WTC11 (cell line): ENCODE results near the gene DPP8. TPM values are rescaled to one million over a fixed set of nuclear protein-coding genes. Genes with fewer than 3 reads are reported as not detected.

ENCODE experiments used
- ATAC-seq: fragments of 200-7000 bp; cut with Tn5 transposase; 2 replicates; pipeline ENCODE4 v1.10.0; 2021; ENCODE audit warnings: mild to moderate bottlenecking, moderate library complexity
- CTCF ChIA-PET: fragments of 300-600 bp; sonication (Branson Sonifier 250); formaldehyde crosslinking; loops from one replicate; lab custom pipeline; 2021; ENCODE audit warnings: antibody characterized with exemption; lab: Charles Lee
- POLR2A ChIA-PET: fragments of 350-600 bp; sonication (Branson Sonifier 250); formaldehyde crosslinking; loops from one replicate; lab custom pipeline; 2021; ENCODE audit warnings: antibody characterized with exemption; lab: Charles Lee
- DNase-seq: peaks from one replicate; pipeline ENCODE4 v3.0.0; 2021; ENCODE audit warnings: low spot score
- H3K27ac Mint-ChIP-seq: 2 replicates; pipeline ENCODE4 v1.8.0; 2021; ENCODE audit warnings: mixed read lengths
- H3K27me3 Mint-ChIP-seq: 2 replicates; pipeline ENCODE4 v1.8.0; 2021; ENCODE audit warnings: low read depth, mild to moderate bottlenecking, moderate library complexity, mixed read lengths
- H3K36me3 Mint-ChIP-seq: 2 replicates; pipeline ENCODE4 v1.8.0; 2021; ENCODE audit warnings: mixed read lengths
- H3K4me1 Mint-ChIP-seq: 2 replicates; pipeline ENCODE4 v1.8.0; 2022; ENCODE audit warnings: mixed read lengths
- H3K4me3 Mint-ChIP-seq: 2 replicates; pipeline ENCODE4 v1.8.0; 2021; ENCODE audit warnings: mild to moderate bottlenecking, moderate library complexity, mixed read lengths
- H3K9me3 Mint-ChIP-seq: 2 replicates; pipeline ENCODE4 v1.8.0; 2021; ENCODE audit warnings: mixed read lengths
- ELF4 ChIP-seq: sonication (generic); formaldehyde crosslinking; IDR thresholded peaks from 2 replicates; pipeline ENCODE4 v1.8.1; 2022; ENCODE audit warnings: low read depth, mild to moderate bottlenecking, moderate library complexity, missing genetic modification reagents
- EMX1 ChIP-seq: fragments of 250-450 bp; sonication (Bioruptor Pico); IDR thresholded peaks from 2 replicates; pipeline ENCODE4 v1.8.0; 2021; ENCODE audit warnings: mild to moderate bottlenecking
- ETV6 ChIP-seq: sonication (generic); formaldehyde crosslinking; IDR thresholded peaks from 2 replicates; pipeline ENCODE4 v1.8.1; 2022; ENCODE audit warnings: mild to moderate bottlenecking, missing genetic modification reagents
- FOXP1 ChIP-seq: sonication (generic); formaldehyde crosslinking; IDR thresholded peaks from 2 replicates; pipeline ENCODE4 v1.8.0; 2022; ENCODE audit warnings: missing genetic modification reagents, mild to moderate bottlenecking, moderate library complexity, borderline replicate concordance
- HMGA2 ChIP-seq: fragments of 250-450 bp; sonication (Bioruptor Pico); IDR thresholded peaks from 2 replicates; pipeline ENCODE4 v1.4.0; 2021; ENCODE audit warnings: mild to moderate bottlenecking, moderate library complexity
- JAZF1 ChIP-seq: fragments of 250-450 bp; sonication (Bioruptor Pico); IDR thresholded peaks from 2 replicates; pipeline ENCODE4 v1.9.0; 2021; ENCODE audit warnings: moderate library complexity, mild to moderate bottlenecking, inconsistent platforms
- NR1H2 ChIP-seq: sonication (generic); formaldehyde crosslinking; IDR thresholded peaks from 2 replicates; pipeline ENCODE4 v1.9.0; 2021; ENCODE audit warnings: mild to moderate bottlenecking, moderate library complexity, missing genetic modification reagents
- TCF7 ChIP-seq: sonication (generic); formaldehyde crosslinking; IDR thresholded peaks from 2 replicates; pipeline ENCODE4 v1.8.0; 2022; ENCODE audit warnings: mild to moderate bottlenecking, low read depth, missing genetic modification reagents, moderate library complexity
- TEAD1 ChIP-seq: sonication (generic); formaldehyde crosslinking; IDR thresholded peaks from 2 replicates; pipeline ENCODE4 v1.8.0; 2022; ENCODE audit warnings: mild to moderate bottlenecking, missing genetic modification reagents
- ZNF121 ChIP-seq: sonication (generic); formaldehyde crosslinking; IDR thresholded peaks from 2 replicates; pipeline ENCODE4 v1.8.0; 2023; ENCODE audit warnings: missing genetic modification reagents
- ZNF232 ChIP-seq: sonication (generic); formaldehyde crosslinking; IDR thresholded peaks from 2 replicates; pipeline ENCODE4 v1.8.0; 2022; ENCODE audit warnings: mild to moderate bottlenecking, missing genetic modification reagents
- ZNF416 ChIP-seq: fragments of 250-450 bp; sonication (Bioruptor Pico); IDR thresholded peaks from 2 replicates; pipeline ENCODE4 v1.9.0; 2021; ENCODE audit warnings: mild to moderate bottlenecking, inconsistent platforms
- ZNF423 ChIP-seq: fragments of 250-450 bp; sonication (Bioruptor Pico); IDR thresholded peaks from 2 replicates; pipeline ENCODE4 v2.1.2; 2022; ENCODE audit warnings: mild to moderate bottlenecking, moderate library complexity
- total RNA-seq: library from RNA; stranded (reverse); gene quantifications from 3 replicates; pipeline ENCODE4 v1.2.3, GENCODE V29; 2021
- TF ChIP-seq, protein P1 (sequence below): sonication (generic); formaldehyde crosslinking; IDR thresholded peaks from 2 replicates; pipeline ENCODE4 v1.8.1; 2023; ENCODE audit warnings: mild to moderate bottlenecking, missing genetic modification reagents, moderate library complexity
- TF ChIP-seq, protein P2 (sequence below): sonication (generic); formaldehyde crosslinking; IDR thresholded peaks from 2 replicates; pipeline ENCODE4 v1.8.1; 2022; ENCODE audit warnings: low read depth, missing genetic modification reagents, borderline replicate concordance
- TF ChIP-seq, protein P3 (sequence below): fragments of 200-600 bp; IDR thresholded peaks from 2 replicates; pipeline ENCODE4 v1.8.0; 2022; ENCODE audit warnings: antibody characterized with exemption
- TF ChIP-seq, protein P4 (sequence below): fragments of 250-450 bp; sonication (Bioruptor Pico); conservative IDR thresholded peaks from 2 replicates; pipeline ENCODE4 v1.9.0; 2021; ENCODE audit warnings: mild to moderate bottlenecking
- TF ChIP-seq, protein P5 (sequence below): sonication (generic); formaldehyde crosslinking; IDR thresholded peaks from 2 replicates; pipeline ENCODE4 v1.8.0; 2023; ENCODE audit warnings: missing genetic modification reagents, mild to moderate bottlenecking, borderline replicate concordance
- TF ChIP-seq, protein P6 (sequence below): sonication (generic); formaldehyde crosslinking; IDR thresholded peaks from 2 replicates; pipeline ENCODE4 v1.8.1; 2022; ENCODE audit warnings: mild to moderate bottlenecking, missing genetic modification reagents, moderate library complexity, borderline replicate concordance

The DPP8 gene
- total RNA-seq, 1 experiment from 2014 or later = 31.9 TPM

DNA sequence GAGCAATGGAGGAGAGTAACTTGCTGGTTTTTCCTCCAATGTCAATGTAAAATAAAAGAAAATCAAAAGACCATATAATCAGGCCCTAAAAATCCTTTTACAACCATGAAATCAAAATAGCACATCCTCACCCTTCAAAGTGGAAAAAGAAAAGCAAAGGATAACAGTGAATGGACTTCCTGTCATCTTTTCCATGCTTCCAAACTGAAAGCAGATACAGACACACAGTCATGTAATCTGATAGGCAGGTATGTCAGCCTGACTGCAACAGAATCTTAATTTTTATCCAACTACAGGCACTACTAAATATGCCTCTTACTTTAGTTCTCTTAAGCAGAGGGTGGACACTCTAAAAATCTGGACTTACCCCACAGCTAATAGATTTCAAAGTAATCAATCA, 66.9 kb downstream of the DPP8 start:
- POLR2A ChIA-PET = no interaction called here
- CTCF ChIA-PET = no interaction called here
- no peak overlapping the region for H3K27ac Mint-ChIP-seq
- no peaks in the 10 kb centered on the region for H3K27me3 Mint-ChIP-seq
- TF ChIP-seq, protein P1, sequence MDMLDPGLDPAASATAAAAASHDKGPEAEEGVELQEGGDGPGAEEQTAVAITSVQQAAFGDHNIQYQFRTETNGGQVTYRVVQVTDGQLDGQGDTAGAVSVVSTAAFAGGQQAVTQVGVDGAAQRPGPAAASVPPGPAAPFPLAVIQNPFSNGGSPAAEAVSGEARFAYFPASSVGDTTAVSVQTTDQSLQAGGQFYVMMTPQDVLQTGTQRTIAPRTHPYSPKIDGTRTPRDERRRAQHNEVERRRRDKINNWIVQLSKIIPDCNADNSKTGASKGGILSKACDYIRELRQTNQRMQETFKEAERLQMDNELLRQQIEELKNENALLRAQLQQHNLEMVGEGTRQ (CRISPR knock-in tag) = no peak
- TF ChIP-seq ELF4 (no peak), TCF7 (CRISPR knock-in tag) (no peak), ETV6 (CRISPR knock-in tag) (no peak), TEAD1 (CRISPR knock-in tag) (no peak), NR1H2 (CRISPR knock-in tag) (no peak)
- TF ChIP-seq, protein P2, sequence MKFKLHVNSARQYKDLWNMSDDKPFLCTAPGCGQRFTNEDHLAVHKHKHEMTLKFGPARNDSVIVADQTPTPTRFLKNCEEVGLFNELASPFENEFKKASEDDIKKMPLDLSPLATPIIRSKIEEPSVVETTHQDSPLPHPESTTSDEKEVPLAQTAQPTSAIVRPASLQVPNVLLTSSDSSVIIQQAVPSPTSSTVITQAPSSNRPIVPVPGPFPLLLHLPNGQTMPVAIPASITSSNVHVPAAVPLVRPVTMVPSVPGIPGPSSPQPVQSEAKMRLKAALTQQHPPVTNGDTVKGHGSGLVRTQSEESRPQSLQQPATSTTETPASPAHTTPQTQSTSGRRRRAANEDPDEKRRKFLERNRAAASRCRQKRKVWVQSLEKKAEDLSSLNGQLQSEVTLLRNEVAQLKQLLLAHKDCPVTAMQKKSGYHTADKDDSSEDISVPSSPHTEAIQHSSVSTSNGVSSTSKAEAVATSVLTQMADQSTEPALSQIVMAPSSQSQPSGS (CRISPR knock-in tag) = no peak
- H3K36me3 Mint-ChIP-seq = peaks cover 33% of the 10 kb centered on the region
- H3K4me3 Mint-ChIP-seq = no peak overlapping the region
- ATAC-seq (no peak), DNase-seq (no peak)
- H3K4me1 Mint-ChIP-seq = no peaks in the 10 kb centered on the region
- H3K9me3 Mint-ChIP-seq = no peaks in the 10 kb centered on the region

DNA sequence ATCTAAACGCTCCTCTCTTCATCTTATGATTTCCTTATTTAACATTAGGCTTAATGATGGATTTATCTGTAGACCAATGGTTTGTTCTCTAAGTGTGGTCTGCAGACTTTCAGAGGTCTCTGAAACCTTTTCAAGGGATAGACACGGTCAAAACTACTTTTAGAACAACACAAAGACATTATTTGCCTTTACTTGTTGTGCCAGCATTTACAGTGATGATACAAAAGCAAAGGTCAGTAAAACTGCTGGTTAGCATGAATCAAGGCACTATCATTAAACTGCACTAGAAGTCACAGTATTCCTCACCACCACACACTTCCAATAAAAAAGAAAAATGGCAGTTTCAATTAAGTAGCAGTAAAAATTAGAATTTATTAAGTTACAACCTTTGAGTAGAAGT, 70.3 kb downstream of the DPP8 start:
- Mint-ChIP-seq H3K4me3 (no peak overlapping the region), H3K27me3 (no peaks in the 10 kb centered on the region), H3K9me3 (no peaks in the 10 kb centered on the region), H3K36me3 (peaks cover 18% of the 10 kb centered on the region), H3K27ac (no peak overlapping the region), H3K4me1 (no peaks in the 10 kb centered on the region)
- ATAC-seq = no peak
- DNase-seq = no peak
- ChIA-PET CTCF (no interaction called here), POLR2A (no interaction called here)
- TF ChIP-seq, protein P3, sequence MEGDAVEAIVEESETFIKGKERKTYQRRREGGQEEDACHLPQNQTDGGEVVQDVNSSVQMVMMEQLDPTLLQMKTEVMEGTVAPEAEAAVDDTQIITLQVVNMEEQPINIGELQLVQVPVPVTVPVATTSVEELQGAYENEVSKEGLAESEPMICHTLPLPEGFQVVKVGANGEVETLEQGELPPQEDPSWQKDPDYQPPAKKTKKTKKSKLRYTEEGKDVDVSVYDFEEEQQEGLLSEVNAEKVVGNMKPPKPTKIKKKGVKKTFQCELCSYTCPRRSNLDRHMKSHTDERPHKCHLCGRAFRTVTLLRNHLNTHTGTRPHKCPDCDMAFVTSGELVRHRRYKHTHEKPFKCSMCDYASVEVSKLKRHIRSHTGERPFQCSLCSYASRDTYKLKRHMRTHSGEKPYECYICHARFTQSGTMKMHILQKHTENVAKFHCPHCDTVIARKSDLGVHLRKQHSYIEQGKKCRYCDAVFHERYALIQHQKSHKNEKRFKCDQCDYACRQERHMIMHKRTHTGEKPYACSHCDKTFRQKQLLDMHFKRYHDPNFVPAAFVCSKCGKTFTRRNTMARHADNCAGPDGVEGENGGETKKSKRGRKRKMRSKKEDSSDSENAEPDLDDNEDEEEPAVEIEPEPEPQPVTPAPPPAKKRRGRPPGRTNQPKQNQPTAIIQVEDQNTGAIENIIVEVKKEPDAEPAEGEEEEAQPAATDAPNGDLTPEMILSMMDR = no peak
- TF ChIP-seq, protein P1 (CRISPR knock-in tag) = no peak
- TF ChIP-seq, protein P4, sequence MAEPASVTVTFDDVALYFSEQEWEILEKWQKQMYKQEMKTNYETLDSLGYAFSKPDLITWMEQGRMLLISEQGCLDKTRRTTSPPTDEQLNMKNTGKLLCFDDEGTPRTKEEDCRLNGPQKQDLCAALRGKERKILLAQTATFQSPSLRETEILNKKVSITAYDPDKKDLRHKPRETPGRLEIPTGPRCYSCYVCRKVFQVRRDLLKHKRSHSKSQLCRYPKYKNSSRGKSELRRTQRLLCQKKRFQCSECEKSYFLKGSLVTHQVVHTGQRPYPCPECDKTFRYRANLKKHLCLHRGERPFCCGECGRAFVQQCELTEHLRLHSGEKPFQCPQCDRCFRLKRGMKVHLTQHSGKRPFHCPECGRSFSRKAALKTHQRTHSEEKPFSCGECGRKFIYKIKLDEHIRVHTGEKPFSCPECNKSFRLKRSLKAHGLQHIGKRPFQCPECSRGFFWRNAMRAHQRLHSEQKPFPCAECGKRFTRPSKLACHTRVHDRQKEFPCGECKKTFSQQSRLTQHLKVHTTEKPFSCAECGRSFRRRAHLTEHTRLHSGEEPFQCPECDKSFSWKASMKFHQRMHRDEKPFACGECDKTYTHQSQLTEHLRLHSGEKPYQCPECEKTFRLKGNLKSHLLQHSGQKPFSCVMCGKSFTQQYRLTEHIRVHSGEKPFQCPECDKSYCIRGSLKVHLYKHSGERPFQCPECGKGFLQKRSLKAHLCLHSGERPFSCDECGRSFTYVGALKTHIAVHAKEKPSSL (CRISPR knock-in tag) = no peak
- TF ChIP-seq JAZF1 (no peak), ZNF423 (no peak), ZNF121 (CRISPR knock-in tag) (no peak), EMX1 (CRISPR knock-in tag) (no peak), FOXP1 (CRISPR knock-in tag) (no peak), TCF7 (CRISPR knock-in tag) (no peak), ZNF416 (CRISPR knock-in tag) (no peak), HMGA2 (no peak), ZNF232 (CRISPR knock-in tag) (no peak)
- TF ChIP-seq, protein P5, sequence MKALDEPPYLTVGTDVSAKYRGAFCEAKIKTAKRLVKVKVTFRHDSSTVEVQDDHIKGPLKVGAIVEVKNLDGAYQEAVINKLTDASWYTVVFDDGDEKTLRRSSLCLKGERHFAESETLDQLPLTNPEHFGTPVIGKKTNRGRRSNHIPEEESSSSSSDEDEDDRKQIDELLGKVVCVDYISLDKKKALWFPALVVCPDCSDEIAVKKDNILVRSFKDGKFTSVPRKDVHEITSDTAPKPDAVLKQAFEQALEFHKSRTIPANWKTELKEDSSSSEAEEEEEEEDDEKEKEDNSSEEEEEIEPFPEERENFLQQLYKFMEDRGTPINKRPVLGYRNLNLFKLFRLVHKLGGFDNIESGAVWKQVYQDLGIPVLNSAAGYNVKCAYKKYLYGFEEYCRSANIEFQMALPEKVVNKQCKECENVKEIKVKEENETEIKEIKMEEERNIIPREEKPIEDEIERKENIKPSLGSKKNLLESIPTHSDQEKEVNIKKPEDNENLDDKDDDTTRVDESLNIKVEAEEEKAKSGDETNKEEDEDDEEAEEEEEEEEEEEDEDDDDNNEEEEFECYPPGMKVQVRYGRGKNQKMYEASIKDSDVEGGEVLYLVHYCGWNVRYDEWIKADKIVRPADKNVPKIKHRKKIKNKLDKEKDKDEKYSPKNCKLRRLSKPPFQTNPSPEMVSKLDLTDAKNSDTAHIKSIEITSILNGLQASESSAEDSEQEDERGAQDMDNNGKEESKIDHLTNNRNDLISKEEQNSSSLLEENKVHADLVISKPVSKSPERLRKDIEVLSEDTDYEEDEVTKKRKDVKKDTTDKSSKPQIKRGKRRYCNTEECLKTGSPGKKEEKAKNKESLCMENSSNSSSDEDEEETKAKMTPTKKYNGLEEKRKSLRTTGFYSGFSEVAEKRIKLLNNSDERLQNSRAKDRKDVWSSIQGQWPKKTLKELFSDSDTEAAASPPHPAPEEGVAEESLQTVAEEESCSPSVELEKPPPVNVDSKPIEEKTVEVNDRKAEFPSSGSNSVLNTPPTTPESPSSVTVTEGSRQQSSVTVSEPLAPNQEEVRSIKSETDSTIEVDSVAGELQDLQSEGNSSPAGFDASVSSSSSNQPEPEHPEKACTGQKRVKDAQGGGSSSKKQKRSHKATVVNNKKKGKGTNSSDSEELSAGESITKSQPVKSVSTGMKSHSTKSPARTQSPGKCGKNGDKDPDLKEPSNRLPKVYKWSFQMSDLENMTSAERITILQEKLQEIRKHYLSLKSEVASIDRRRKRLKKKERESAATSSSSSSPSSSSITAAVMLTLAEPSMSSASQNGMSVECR = no peak
- TF ChIP-seq, protein P6, sequence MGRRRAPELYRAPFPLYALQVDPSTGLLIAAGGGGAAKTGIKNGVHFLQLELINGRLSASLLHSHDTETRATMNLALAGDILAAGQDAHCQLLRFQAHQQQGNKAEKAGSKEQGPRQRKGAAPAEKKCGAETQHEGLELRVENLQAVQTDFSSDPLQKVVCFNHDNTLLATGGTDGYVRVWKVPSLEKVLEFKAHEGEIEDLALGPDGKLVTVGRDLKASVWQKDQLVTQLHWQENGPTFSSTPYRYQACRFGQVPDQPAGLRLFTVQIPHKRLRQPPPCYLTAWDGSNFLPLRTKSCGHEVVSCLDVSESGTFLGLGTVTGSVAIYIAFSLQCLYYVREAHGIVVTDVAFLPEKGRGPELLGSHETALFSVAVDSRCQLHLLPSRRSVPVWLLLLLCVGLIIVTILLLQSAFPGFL (CRISPR knock-in tag) = no peak
- TF ChIP-seq, protein P2 (CRISPR knock-in tag) = no peak
